ENCODE results near the gene RAB10. TPM values are rescaled to one million over a fixed set of nuclear protein-coding genes. Genes with fewer than 3 reads are reported as not detected.

Gene RAB10
- total and polyA plus RNA-seq, 4 donors, result 26.6 to 52.2 (median 41.6) TPM

- Histone ChIP-seq H3K9ac (ENCODE audit: low read depth in 1 of 2, low read length in 2 of 2) (no peak overlapping the region), H3K27me3 (ENCODE audit: control insufficient read depth in 4 of 4, insufficient read depth in 4 of 4, low read length in 3 of 4) (no peaks in the 10 kb centered on the region), H3K27ac (ENCODE audit: low read depth in 1 of 2, low read length in 2 of 2) (no peak overlapping the region), H3K36me3 (ENCODE audit: control insufficient read depth in 4 of 4, insufficient read depth in 3 of 4, low read depth in 1 of 4, low read length in 3 of 4) (peaks cover 0 to 3% (median 0%) of the 10 kb centered on the region in 4 donors), H3K4me1 (ENCODE audit: control insufficient read depth in 4 of 4, insufficient read depth in 4 of 4, low read length in 3 of 4) (no peaks in the 10 kb centered on the region), H3K9me3 (ENCODE audit: control insufficient read depth in 4 of 4, low read length in 3 of 4) (no peaks in the 10 kb centered on the region), H3K4me3 (ENCODE audit: low read depth in 1 of 3, low read length in 3 of 3) (no peak overlapping the region)
- WGBS, result 96% methylated on average over 4 of the region's 4 CpGs
- no peak for DNase-seq (ENCODE audit: low spot score)
- TF ChIP-seq NR2F2 (IDR thresholded peaks at IDR 0.05), result no peak
- TF ChIP-seq EGR1 (IDR thresholded peaks at IDR 0.05; ENCODE audit: low read depth in 2 of 2), result no peak
- TF ChIP-seq FOXA1 (IDR thresholded peaks at IDR 0.05), result no peak
- no peak for TF ChIP-seq YY1 (IDR thresholded peaks at IDR 0.05)
- TF ChIP-seq GABPA (IDR thresholded peaks at IDR 0.05 in 1 of 2, conservative IDR thresholded peaks at IDR 0.05 in 1 of 2), result no peak
- no peak for TF ChIP-seq RXRA (IDR thresholded peaks at IDR 0.05)
- no peak for TF ChIP-seq REST (IDR thresholded peaks at IDR 0.05)
- no peak for TF ChIP-seq MAX (IDR thresholded peaks at IDR 0.05)
Measured at GRCh38 chr2:26118682-26119081, 84.8 kb downstream of the RAB10 start.

- Histone ChIP-seq H3K9ac (ENCODE audit: low read depth in 1 of 2, low read length in 2 of 2) (no peak overlapping the region), H3K36me3 (ENCODE audit: control insufficient read depth in 4 of 4, insufficient read depth in 3 of 4, low read depth in 1 of 4, low read length in 3 of 4) (peaks cover 0 to 3% (median 0%) of the 10 kb centered on the region in 4 donors)
- WGBS, result 98% methylated on average over 1 of the region's 1 CpG
Measured at GRCh38 chr2:26119521-26119920, 85.6 kb downstream of the RAB10 start.

More at GRCh38 chr2:26119521-26119920, 85.6 kb downstream of the RAB10 start:
- H3K9me3 ChIP-seq (ENCODE audit: control insufficient read depth in 4 of 4, low read length in 3 of 4), result no peaks in the 10 kb centered on the region
- no peak for DNase-seq (ENCODE audit: low spot score)
- no peak for TF ChIP-seq YY1 (IDR thresholded peaks at IDR 0.05)
- no peak for TF ChIP-seq SP1 (IDR thresholded peaks at IDR 0.05)
- TF ChIP-seq HNF4A (conservative IDR thresholded peaks at IDR 0.05), result no peak
- TF ChIP-seq CTCF (IDR thresholded peaks at IDR 0.05; ENCODE audit: low read depth, low read length, missing input control), result no peak
- TF ChIP-seq ZBTB33 (IDR thresholded peaks at IDR 0.05), result no peak
- TF ChIP-seq FOXA1 (IDR thresholded peaks at IDR 0.05), result no peak
- no peak for TF ChIP-seq FOXA2 (IDR thresholded peaks at IDR 0.05)
- no peak for TF ChIP-seq RAD21 (IDR thresholded peaks at IDR 0.05)
- TF ChIP-seq TAF1 (conservative IDR thresholded peaks at IDR 0.05), result no peak
- no peak for TF ChIP-seq RXRA (IDR thresholded peaks at IDR 0.05)
- no peak for TF ChIP-seq HNF4G (IDR thresholded peaks at IDR 0.05)
- TF ChIP-seq ATF3 (IDR thresholded peaks at IDR 0.05), result no peak
- no peak for TF ChIP-seq REST (IDR thresholded peaks at IDR 0.05)
- no peak for TF ChIP-seq NR2F2 (IDR thresholded peaks at IDR 0.05)
- no peak for TF ChIP-seq JUND (IDR thresholded peaks at IDR 0.05)
- TF ChIP-seq MAX (IDR thresholded peaks at IDR 0.05), result no peak
- no peak for TF ChIP-seq EGR1 (IDR thresholded peaks at IDR 0.05; ENCODE audit: low read depth in 2 of 2)
- TF ChIP-seq GABPA (IDR thresholded peaks at IDR 0.05 in 1 of 2, conservative IDR thresholded peaks at IDR 0.05 in 1 of 2), result no peak
- no peaks in the 10 kb centered on the region for H3K4me1 ChIP-seq (ENCODE audit: control insufficient read depth in 4 of 4, insufficient read depth in 4 of 4, low read length in 3 of 4)
- no peak overlapping the region for H3K4me3 ChIP-seq (ENCODE audit: low read depth in 1 of 3, low read length in 3 of 3)
- H3K27me3 ChIP-seq (ENCODE audit: control insufficient read depth in 4 of 4, insufficient read depth in 4 of 4, low read length in 3 of 4), result no peaks in the 10 kb centered on the region
- no peak overlapping the region for H3K27ac ChIP-seq (ENCODE audit: low read depth in 1 of 2, low read length in 2 of 2)

All from liver (tissue), 9 donors.